Chondrocyte (in vitro differentiated cells): ENCODE data around the gene DENND4A. TPM values are rescaled to one million over a fixed set of nuclear protein-coding genes. Genes with fewer than 3 reads are reported as not detected.

ENCODE experiments used
- DNase-seq: peaks from one replicate; pipeline ENCODE4 v3.0.0; 2021; ENCODE audit warnings: mixed read lengths, low spot score
- H3K27ac Mint-ChIP-seq: one replicate; pipeline ENCODE4 v1.8.0; 2021; ENCODE audit warnings: mild to moderate bottlenecking, moderate library complexity, mixed read lengths; ENCODE audit not compliant: unreplicated experiment
- H3K27me3 Mint-ChIP-seq: 2 replicates; pipeline ENCODE4 v1.8.0; 2021; ENCODE audit warnings: low read depth, mixed read lengths
- H3K36me3 Mint-ChIP-seq: 2 replicates; pipeline ENCODE4 v1.8.0; 2021; ENCODE audit warnings: low read depth, mixed read lengths
- H3K4me1 Mint-ChIP-seq: 2 replicates; pipeline ENCODE4 v1.8.0; 2021; ENCODE audit warnings: low read depth, mild to moderate bottlenecking, mixed read lengths
- H3K4me3 Mint-ChIP-seq: one replicate; pipeline ENCODE4 v1.8.0; 2021; ENCODE audit warnings: mild to moderate bottlenecking, moderate library complexity, mixed read lengths; ENCODE audit not compliant: unreplicated experiment
- H3K9me3 Mint-ChIP-seq: 2 replicates; pipeline ENCODE4 v1.8.0; 2021; ENCODE audit warnings: low read depth, mixed read lengths
- total RNA-seq: library from RNA; stranded (reverse); gene quantifications from 3 replicates; pipeline ENCODE4 v1.2.1, GENCODE V29; 2021
- TF ChIP-seq, protein P1 (sequence below): fragments of 200-600 bp; sonication (generic); IDR thresholded peaks from 2 replicates; pipeline ENCODE4 v1.5.0; 2021; ENCODE audit warnings: antibody characterized with exemption, mild to moderate bottlenecking, moderate library complexity

The DENND4A gene
- total RNA-seq, 1 donor from 2014 or later: 9.7 TPM

GRCh38 chr15:65688462-65688861 lies 103.6 kb downstream of the DENND4A start:
- Mint-ChIP-seq H3K9me3 (no peaks in the 10 kb centered on the region), H3K27ac (no peak overlapping the region), H3K36me3 (peaks cover 21% of the 10 kb centered on the region), H3K4me3 (no peak overlapping the region), H3K4me1 (no peaks in the 10 kb centered on the region), H3K27me3 (no peaks in the 10 kb centered on the region)
- TF ChIP-seq, protein P1, sequence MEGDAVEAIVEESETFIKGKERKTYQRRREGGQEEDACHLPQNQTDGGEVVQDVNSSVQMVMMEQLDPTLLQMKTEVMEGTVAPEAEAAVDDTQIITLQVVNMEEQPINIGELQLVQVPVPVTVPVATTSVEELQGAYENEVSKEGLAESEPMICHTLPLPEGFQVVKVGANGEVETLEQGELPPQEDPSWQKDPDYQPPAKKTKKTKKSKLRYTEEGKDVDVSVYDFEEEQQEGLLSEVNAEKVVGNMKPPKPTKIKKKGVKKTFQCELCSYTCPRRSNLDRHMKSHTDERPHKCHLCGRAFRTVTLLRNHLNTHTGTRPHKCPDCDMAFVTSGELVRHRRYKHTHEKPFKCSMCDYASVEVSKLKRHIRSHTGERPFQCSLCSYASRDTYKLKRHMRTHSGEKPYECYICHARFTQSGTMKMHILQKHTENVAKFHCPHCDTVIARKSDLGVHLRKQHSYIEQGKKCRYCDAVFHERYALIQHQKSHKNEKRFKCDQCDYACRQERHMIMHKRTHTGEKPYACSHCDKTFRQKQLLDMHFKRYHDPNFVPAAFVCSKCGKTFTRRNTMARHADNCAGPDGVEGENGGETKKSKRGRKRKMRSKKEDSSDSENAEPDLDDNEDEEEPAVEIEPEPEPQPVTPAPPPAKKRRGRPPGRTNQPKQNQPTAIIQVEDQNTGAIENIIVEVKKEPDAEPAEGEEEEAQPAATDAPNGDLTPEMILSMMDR: no peak
- DNase-seq: no peak

DNA sequence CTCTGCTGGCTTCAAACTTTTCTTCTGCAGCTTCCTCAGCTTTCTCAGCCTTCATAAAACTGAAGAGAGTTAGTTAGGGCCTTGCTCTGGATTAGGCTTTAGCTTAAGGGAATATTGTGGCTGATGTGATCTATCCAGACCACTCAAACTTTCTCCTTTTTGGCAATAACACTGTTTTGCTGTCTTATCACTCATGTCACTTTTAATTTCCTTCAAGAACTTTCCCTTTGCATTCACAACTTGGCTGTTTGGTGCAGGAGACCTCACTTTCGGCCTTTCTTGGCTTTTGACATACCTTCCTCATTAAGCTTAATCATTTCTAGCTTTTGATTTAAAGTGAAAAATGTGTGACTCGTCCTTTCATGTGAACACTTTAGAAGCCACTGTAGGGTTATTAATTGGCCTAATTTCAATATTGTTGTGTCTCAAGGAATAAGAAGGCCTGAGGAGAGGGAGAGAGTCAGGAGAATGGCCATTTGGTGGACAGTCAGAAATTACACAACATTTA lies 109.6 kb downstream of the DENND4A start:
- Mint-ChIP-seq H3K4me1 (no peaks in the 10 kb centered on the region), H3K36me3 (peaks cover 6% of the 10 kb centered on the region), H3K4me3 (no peak overlapping the region), H3K27me3 (no peaks in the 10 kb centered on the region), H3K27ac (no peak overlapping the region), H3K9me3 (peaks cover 3% of the 10 kb centered on the region)
- TF ChIP-seq, protein P1: no peak
- no peak for DNase-seq

- no peak for DNase-seq
- Mint-ChIP-seq H3K4me3 (no peak overlapping the region), H3K4me1 (no peaks in the 10 kb centered on the region), H3K27ac (no peak overlapping the region), H3K27me3 (no peaks in the 10 kb centered on the region), H3K9me3 (peaks cover 3% of the 10 kb centered on the region), H3K36me3 (peaks cover 3% of the 10 kb centered on the region)
- TF ChIP-seq, protein P1: no peak
These were observed 111.5 kb downstream of the DENND4A start for GRCh38 chr15:65680544-65680943.

GRCh38 chr15:65676123-65676522 lies 116.0 kb downstream of the DENND4A start:
- Mint-ChIP-seq H3K9me3 (no peaks in the 10 kb centered on the region), H3K4me3 (no peak overlapping the region), H3K36me3 (no peaks in the 10 kb centered on the region), H3K27ac (no peak overlapping the region), H3K4me1 (no peaks in the 10 kb centered on the region), H3K27me3 (no peaks in the 10 kb centered on the region)
- TF ChIP-seq, protein P1: no peak
- no peak for DNase-seq

- H3K36me3 Mint-ChIP-seq: peaks cover 3% of the 10 kb centered on the region
- no peaks in the 10 kb centered on the region for H3K4me1 Mint-ChIP-seq
- no peak for DNase-seq
- H3K9me3 Mint-ChIP-seq: no peaks in the 10 kb centered on the region
- TF ChIP-seq, protein P1: no peak
- H3K27ac Mint-ChIP-seq: no peak overlapping the region
- no peaks in the 10 kb centered on the region for H3K27me3 Mint-ChIP-seq
- H3K4me3 Mint-ChIP-seq: no peak overlapping the region
These were observed 116.5 kb downstream of the DENND4A start for GRCh38 chr15:65675551-65675950.
